Measurements from ENCODE around the gene USP37. TPM values are rescaled to one million over a fixed set of nuclear protein-coding genes. Genes with fewer than 3 reads are reported as not detected.
A peak's percentile ranks its signal among the peaks of the same experiment; 100 is the strongest.
"Not testable (repeated sequence)": the region's sequence is repeated elsewhere in the genome, so short reads cannot be mapped to it uniquely, and the experiment has no call there.

Gene USP37
- total RNA-seq, 2 experiments from 2014 or later = 30.2 to 32.7 TPM

- peak overlapping the region; percentile 99 for H3K27ac Mint-ChIP-seq
- no peaks in the 10 kb centered on the region for H3K9me3 Mint-ChIP-seq
- H3K27me3 Mint-ChIP-seq = no peaks in the 10 kb centered on the region
- H3K4me3 Mint-ChIP-seq = peak overlapping the region; percentile 93
- DNase-seq = no peak
- ChIA-PET POLR2A (interaction anchor here (0.6 to 3.6 kb wide), 8 partner anchors 9 to 607 kb away, joined by 3 to 15 read pairs (median 3); partner anchors contain the start of genes BCS1L, CNPPD1 and ZNF142), CTCF (interaction anchor here (0.6 kb wide), 1 partner anchor 297 kb away, joined by 3 read pairs; no protein-coding TSS in a partner anchor)
- H3K4me1 Mint-ChIP-seq = peaks cover 58% of the 10 kb centered on the region
- H3K36me3 Mint-ChIP-seq (ENCODE audit: low read depth) = peaks cover 66% of the 10 kb centered on the region
Measured at GRCh38 chr2:218569661-218570500, 1.7 kb upstream of the USP37 start.

GRCh38 chr2:218569038-218569431, 884 bp upstream of the USP37 start:
- CTCF ChIA-PET = interaction anchor here (0.6 kb wide), 1 partner anchor 296 kb away, joined by 3 read pairs; no protein-coding TSS in a partner anchor
- Mint-ChIP-seq H3K4me1 (peaks cover 60% of the 10 kb centered on the region), H3K27ac (peak overlapping the region; percentile 99), H3K27me3 (no peaks in the 10 kb centered on the region), H3K9me3 (no peaks in the 10 kb centered on the region), H3K4me3 (peak overlapping the region; percentile 93), H3K36me3 (ENCODE audit: low read depth) (peaks cover 65% of the 10 kb centered on the region)
- peak; percentile 65 for DNase-seq
- POLR2A ChIA-PET = interaction anchor here (1.1 to 3.6 kb wide), 3 partner anchors 10 to 608 kb away, joined by 3 to 15 read pairs (median 11); partner anchors contain the start of gene CNPPD1

- peak overlapping the region; percentile 99 for H3K27ac Mint-ChIP-seq
- H3K27me3 Mint-ChIP-seq = no peaks in the 10 kb centered on the region
- H3K9me3 Mint-ChIP-seq = no peaks in the 10 kb centered on the region
- peak overlapping the region; percentile 93 for H3K4me3 Mint-ChIP-seq
- POLR2A ChIA-PET = interaction anchor here (0.8 to 2.6 kb wide), 8 partner anchors 10 to 281 kb away, joined by 3 to 19 read pairs (median 4); partner anchors contain the start of genes BCS1L and ZNF142
- CTCF ChIA-PET = interaction anchor here (0.6 kb wide), 2 partner anchors 35 to 105 kb away, joined by 3 read pairs; no protein-coding TSS in a partner anchor
- H3K36me3 Mint-ChIP-seq (ENCODE audit: low read depth) = peaks cover 67% of the 10 kb centered on the region
- peaks cover 61% of the 10 kb centered on the region for H3K4me1 Mint-ChIP-seq
- DNase-seq = no peak
Measured at GRCh38 chr2:218567797-218568189, 358 bp downstream of the USP37 start.

- peaks cover 68% of the 10 kb centered on the region for H3K36me3 Mint-ChIP-seq (ENCODE audit: low read depth)
- no peak for DNase-seq
- peak overlapping the region; percentile 93 for H3K4me3 Mint-ChIP-seq
- peak overlapping the region; percentile 26 for H3K27ac Mint-ChIP-seq
- H3K9me3 Mint-ChIP-seq = no peaks in the 10 kb centered on the region
- POLR2A ChIA-PET = interaction anchor here (2.6 kb wide), 1 partner anchor 93 kb away, joined by 19 read pairs; the partner anchor contains the start of genes BCS1L and ZNF142
- no peaks in the 10 kb centered on the region for H3K27me3 Mint-ChIP-seq
- peaks cover 56% of the 10 kb centered on the region for H3K4me1 Mint-ChIP-seq
- CTCF ChIA-PET = no interaction called here
Measured at GRCh38 chr2:218566296-218566695, 1.9 kb downstream of the USP37 start.

GRCh38 chr2:218564056-218564455, 4.1 kb downstream of the USP37 start:
- H3K4me1 Mint-ChIP-seq = peaks cover 42% of the 10 kb centered on the region
- H3K9me3 Mint-ChIP-seq = no peaks in the 10 kb centered on the region
- DNase-seq = no peak
- peak overlapping the region; percentile 5 for H3K27ac Mint-ChIP-seq
- ChIA-PET CTCF (interaction anchor here (0.6 to 0.7 kb wide), 2 partner anchors 9 to 115 kb away, joined by 3 to 4 read pairs; no protein-coding TSS in a partner anchor), POLR2A (no interaction called here)
- H3K27me3 Mint-ChIP-seq = no peaks in the 10 kb centered on the region
- no peak overlapping the region for H3K4me3 Mint-ChIP-seq
- peaks cover 63% of the 10 kb centered on the region for H3K36me3 Mint-ChIP-seq (ENCODE audit: low read depth)

- POLR2A ChIA-PET = no interaction called here
- no peaks in the 10 kb centered on the region for H3K9me3 Mint-ChIP-seq
- peaks cover 65% of the 10 kb centered on the region for H3K36me3 Mint-ChIP-seq (ENCODE audit: low read depth)
Measured at GRCh38 chr2:218558986-218559385, 9.2 kb downstream of the USP37 start.

GRCh38 chr2:218557941-218558340, 10.2 kb downstream of the USP37 start:
- no peak for DNase-seq
- Mint-ChIP-seq H3K27ac (no peak overlapping the region), H3K4me3 (no peak overlapping the region), H3K4me1 (peaks cover 21% of the 10 kb centered on the region), H3K27me3 (no peaks in the 10 kb centered on the region), H3K9me3 (no peaks in the 10 kb centered on the region), H3K36me3 (ENCODE audit: low read depth) (peaks cover 67% of the 10 kb centered on the region)
- POLR2A ChIA-PET = interaction anchor here (0.8 kb wide), 1 partner anchor 10 kb away, joined by 4 read pairs; the partner anchor contains the start of gene USP37
- CTCF ChIA-PET = interaction anchor here (1.0 kb wide), 1 partner anchor 90 kb away, joined by 3 read pairs; no protein-coding TSS in a partner anchor

More at GRCh38 chr2:218558986-218559385, 9.2 kb downstream of the USP37 start:
- Mint-ChIP-seq H3K4me1 (peaks cover 28% of the 10 kb centered on the region), H3K27ac (no peak overlapping the region), H3K4me3 (no peak overlapping the region), H3K27me3 (no peaks in the 10 kb centered on the region)
- CTCF ChIA-PET = no interaction called here
- DNase-seq = no peak

GRCh38 chr2:218555527-218555926, 12.6 kb downstream of the USP37 start:
- Mint-ChIP-seq H3K27me3 (no peaks in the 10 kb centered on the region), H3K4me3 (no peak overlapping the region), H3K9me3 (no peaks in the 10 kb centered on the region), H3K36me3 (ENCODE audit: low read depth) (peaks cover 68% of the 10 kb centered on the region), H3K4me1 (peaks cover 14% of the 10 kb centered on the region), H3K27ac (no peak overlapping the region)
- POLR2A ChIA-PET = no interaction called here
- CTCF ChIA-PET = no interaction called here
- DNase-seq = no peak

GRCh38 chr2:218554225-218554624, 13.9 kb downstream of the USP37 start:
- H3K27ac Mint-ChIP-seq, DNase-seq, CTCF ChIA-PET, POLR2A ChIA-PET, H3K4me3 Mint-ChIP-seq, H3K27me3 Mint-ChIP-seq, H3K9me3 Mint-ChIP-seq: not testable (repeated sequence)
- Mint-ChIP-seq H3K4me1 (peaks cover 14% of the 10 kb centered on the region), H3K36me3 (ENCODE audit: low read depth) (peaks cover 60% of the 10 kb centered on the region)

GRCh38 chr2:218547978-218548377, 20.2 kb downstream of the USP37 start:
- ChIA-PET CTCF (no interaction called here), POLR2A (interaction anchor here (1.2 to 1.6 kb wide), 2 partner anchors 20 to 80 kb away, joined by 4 read pairs; partner anchors contain the start of gene USP37)
- Mint-ChIP-seq H3K36me3 (ENCODE audit: low read depth) (peaks cover 60% of the 10 kb centered on the region), H3K27me3 (no peaks in the 10 kb centered on the region), H3K27ac (no peak overlapping the region), H3K4me1 (no peaks in the 10 kb centered on the region), H3K9me3 (no peaks in the 10 kb centered on the region), H3K4me3 (no peak overlapping the region)
- no peak for DNase-seq

- CTCF ChIA-PET = no interaction called here
- POLR2A ChIA-PET = interaction anchor here (1.2 to 1.6 kb wide), 2 partner anchors 21 to 81 kb away, joined by 4 read pairs; partner anchors contain the start of gene USP37
- H3K9me3 Mint-ChIP-seq = no peaks in the 10 kb centered on the region
- no peak overlapping the region for H3K4me3 Mint-ChIP-seq
- H3K36me3 Mint-ChIP-seq (ENCODE audit: low read depth) = peaks cover 60% of the 10 kb centered on the region
- no peak for DNase-seq
- no peaks in the 10 kb centered on the region for H3K4me1 Mint-ChIP-seq
- H3K27ac Mint-ChIP-seq = no peak overlapping the region
- H3K27me3 Mint-ChIP-seq = no peaks in the 10 kb centered on the region
Measured at GRCh38 chr2:218547511-218547910, 20.6 kb downstream of the USP37 start.

- no peak for DNase-seq
- no peak overlapping the region for H3K27ac Mint-ChIP-seq
- CTCF ChIA-PET = no interaction called here
- POLR2A ChIA-PET = interaction anchor here (1.6 kb wide), 1 partner anchor 82 kb away, joined by 4 read pairs; no protein-coding TSS in a partner anchor
- no peaks in the 10 kb centered on the region for H3K27me3 Mint-ChIP-seq
- no peak overlapping the region for H3K4me3 Mint-ChIP-seq
- no peaks in the 10 kb centered on the region for H3K4me1 Mint-ChIP-seq
- peaks cover 63% of the 10 kb centered on the region for H3K36me3 Mint-ChIP-seq (ENCODE audit: low read depth)
- no peaks in the 10 kb centered on the region for H3K9me3 Mint-ChIP-seq
Measured at GRCh38 chr2:218546012-218546411, 22.1 kb downstream of the USP37 start.

- Mint-ChIP-seq H3K4me3 (no peak overlapping the region), H3K9me3 (no peaks in the 10 kb centered on the region), H3K36me3 (ENCODE audit: low read depth) (peaks cover 60% of the 10 kb centered on the region), H3K27me3 (no peaks in the 10 kb centered on the region), H3K4me1 (no peaks in the 10 kb centered on the region), H3K27ac (no peak overlapping the region)
- ChIA-PET POLR2A (no interaction called here), CTCF (no interaction called here)
- DNase-seq = no peak
Measured at GRCh38 chr2:218540015-218540414, 28.1 kb downstream of the USP37 start.

All from activated CD4-positive, alpha-beta memory T cell treated with anti-CD3 and anti-CD28 coated beads, Interleukin-2, amount 10 ng/mL, durations not matched to agents 7 days and 5 days (primary cell).